ENCODE measurements around the gene E4F1. TPM values are rescaled to one million over a fixed set of nuclear protein-coding genes. Genes with fewer than 3 reads are reported as not detected.

The E4F1 gene
- total and polyA plus RNA-seq, 2 of the 8 experiments (the other 6 are each of a cell fraction or from before 2014, with no cell fraction given): 22.2 to 27.0 TPM

- TF ChIP-seq NANOG (IDR thresholded peaks at IDR 0.05; ENCODE audit: insufficient read depth, low read depth, low read length, poor library complexity, severe bottlenecking): no peak
- TF ChIP-seq YY1 (IDR thresholded peaks at IDR 0.05; ENCODE audit: low read depth, low read length): no peak
Measured at GRCh38 chr16:2179576-2179975, 43.8 kb upstream of the E4F1 start (continued).
